GM21825 (cell line): ENCODE results near the gene LAMC2.
A peak's percentile ranks its signal among the peaks of the same experiment; 100 is the strongest.

Source experiments
- ATAC-seq: cut with Tn5 transposase; IDR thresholded peaks from one replicate; pipeline ENCODE4 v1.9.1; 2021; ENCODE audit warnings: mild to moderate bottlenecking, moderate library complexity; ENCODE audit not compliant: unreplicated experiment

The LAMC2 gene

DNA sequence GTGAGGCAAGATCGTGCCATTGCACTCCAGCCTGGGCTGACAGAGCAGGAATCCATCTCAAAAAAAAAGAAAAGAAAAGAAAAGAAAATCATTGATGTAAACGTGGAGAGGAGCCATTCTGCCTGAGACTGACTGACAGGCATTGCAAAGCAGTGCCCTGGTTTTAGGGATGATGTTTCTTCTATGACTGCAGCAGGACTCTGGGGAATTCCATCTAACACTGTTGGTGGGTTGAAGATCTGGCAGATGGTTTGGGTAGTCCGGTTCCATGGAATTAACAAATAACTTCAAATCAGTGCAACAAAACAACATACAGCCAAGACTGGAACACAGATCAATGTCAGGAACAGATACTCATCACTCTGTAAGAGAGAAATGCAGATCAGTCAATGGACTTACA is 17.8 kb upstream of the LAMC2 start:
- no peak for ATAC-seq

GRCh38 chr1:183173828-183174227 is 12.2 kb upstream of the LAMC2 start:
- no peak for ATAC-seq

GRCh38 chr1:183175631-183176030 is 10.4 kb upstream of the LAMC2 start:
- no peak for ATAC-seq

DNA sequence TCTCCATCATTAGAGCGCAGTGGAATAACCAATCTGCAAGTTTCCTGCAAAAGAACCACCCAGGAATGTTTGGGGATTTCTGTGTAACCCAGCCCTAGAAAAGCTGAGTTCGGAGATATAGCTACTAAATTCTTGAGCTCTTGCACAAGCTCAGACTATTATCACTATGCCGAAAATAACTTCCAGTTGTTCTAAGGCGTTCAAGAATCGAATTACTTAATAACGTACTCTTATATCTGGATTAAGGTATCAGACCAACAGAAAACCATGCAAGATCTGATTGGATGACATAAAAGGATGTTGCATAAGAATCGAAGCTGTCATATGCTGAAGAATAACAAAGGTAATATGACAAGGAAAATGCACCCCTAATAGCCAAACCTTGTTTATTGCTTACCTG is 7.5 kb upstream of the LAMC2 start:
- ATAC-seq, result no peak

GRCh38 chr1:183179033-183179432 is 7.0 kb upstream of the LAMC2 start:
- ATAC-seq, result no peak

DNA sequence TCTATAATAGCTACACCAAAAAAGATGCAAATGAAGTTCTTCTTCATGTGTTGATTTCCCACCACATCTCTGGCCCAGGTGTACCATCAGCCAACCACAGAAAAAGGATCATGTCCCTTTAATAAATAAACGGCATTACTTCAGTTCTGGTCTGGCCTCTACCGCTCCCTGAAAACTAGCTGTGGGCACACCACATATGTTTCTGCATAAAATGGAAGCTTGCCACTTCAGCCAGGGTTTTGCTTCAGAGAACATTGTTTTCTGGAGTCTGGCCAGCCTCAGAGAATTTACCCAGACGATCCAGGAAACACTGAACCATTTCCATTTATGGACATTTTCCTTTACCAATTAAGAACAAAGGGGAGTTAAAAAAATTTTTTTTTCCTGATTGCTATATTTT is 5.8 kb upstream of the LAMC2 start:
- ATAC-seq, result no peak

GRCh38 chr1:183180634-183181056 is 5.4 kb upstream of the LAMC2 start:
- ATAC-seq, result peak; percentile 80

DNA sequence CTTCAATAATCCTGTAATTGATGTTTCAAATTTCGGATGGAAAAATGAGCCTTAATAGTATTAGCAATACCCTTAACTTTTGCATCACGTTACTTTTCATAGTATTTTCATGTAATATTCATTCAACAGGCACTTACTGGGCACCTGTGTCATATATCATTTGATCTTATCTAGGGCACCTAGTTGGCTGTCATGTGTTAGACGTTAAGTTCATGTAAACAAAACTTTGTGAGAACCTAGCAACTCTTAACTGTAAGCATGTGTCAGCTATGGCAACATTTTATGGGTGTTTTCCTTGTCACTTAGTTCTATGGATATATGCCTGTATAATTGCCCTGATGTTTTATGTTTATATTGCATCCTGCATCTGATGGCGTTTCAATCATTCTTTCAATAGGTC is 777 bp downstream of the LAMC2 start:
- no peak for ATAC-seq

- ATAC-seq, result no peak
These were observed 2.2 kb downstream of the LAMC2 start for GRCh38 chr1:183188240-183188639.

DNA sequence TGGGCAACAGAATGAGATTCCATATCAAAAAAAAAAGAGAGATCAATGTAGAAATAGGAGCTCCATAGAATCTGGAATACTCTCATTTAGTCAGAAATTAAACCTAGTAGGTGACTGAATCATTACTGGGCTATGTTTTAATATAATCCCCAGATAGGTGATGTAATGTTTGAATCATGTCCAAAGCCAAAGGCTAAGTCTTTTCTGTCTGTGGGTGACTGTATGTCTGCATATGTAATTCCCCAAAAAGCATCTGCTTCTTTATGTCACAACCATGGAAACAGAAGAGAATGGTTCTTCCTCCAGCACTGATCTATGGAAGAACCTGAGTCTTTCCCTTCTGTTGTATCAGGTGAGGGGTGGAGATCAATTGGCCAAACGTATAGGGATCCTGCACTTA is 5.8 kb downstream of the LAMC2 start:
- no peak for ATAC-seq

DNA sequence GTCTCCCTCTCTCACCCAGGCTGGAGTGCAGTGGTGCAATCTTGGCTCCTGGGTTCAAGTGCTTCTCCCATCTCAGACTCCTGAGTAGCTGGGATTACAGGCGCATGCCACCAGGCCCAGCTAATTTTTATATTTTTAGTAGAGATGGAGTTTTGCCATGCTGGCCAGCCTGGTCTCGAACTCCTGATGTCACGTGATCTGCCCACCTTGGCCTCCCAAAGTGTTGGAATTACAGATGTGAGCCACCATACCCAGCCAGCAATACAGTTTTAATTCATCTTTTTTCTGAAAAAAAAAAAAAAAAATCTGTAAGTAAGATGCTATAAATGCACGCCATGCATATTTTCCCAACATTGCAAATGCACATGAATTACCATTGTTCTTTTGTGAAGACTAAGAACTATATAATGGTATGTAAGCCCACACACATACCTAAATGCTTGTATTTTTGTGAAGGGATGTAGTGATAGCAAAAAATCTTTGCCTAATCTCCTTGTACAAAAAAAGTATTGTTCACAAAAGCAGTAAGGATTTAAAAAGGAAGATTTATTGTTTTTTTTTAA is 8.0 kb downstream of the LAMC2 start:
- ATAC-seq, result no peak

DNA sequence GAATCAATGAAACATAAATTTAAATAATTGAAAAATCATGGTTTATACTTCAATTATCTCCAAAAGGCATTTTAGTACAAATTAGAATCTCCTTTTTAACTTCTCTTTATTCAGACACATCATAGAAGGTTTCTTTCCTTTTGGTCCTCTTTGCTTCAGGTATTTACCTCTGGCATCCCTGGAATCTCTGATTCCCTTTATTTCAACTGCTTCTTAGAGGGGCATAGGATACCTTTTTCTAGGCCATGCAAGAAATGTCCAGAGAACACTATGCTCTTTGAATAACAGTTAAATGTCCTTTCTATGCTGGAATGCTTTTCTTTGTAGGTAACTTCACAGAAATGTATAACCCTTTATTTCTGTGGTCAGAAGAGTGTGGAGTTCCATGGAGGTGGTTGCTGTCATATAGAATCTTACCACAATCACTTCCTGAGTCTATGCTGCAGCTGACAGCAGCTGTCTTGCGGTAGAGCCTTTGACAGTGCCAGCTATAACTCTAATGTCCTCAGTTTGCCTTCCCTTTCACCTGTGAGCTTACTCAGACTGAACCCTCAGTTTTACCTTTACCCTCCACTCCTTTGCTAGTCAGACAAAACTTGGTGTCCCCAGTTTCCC is 8.6 kb downstream of the LAMC2 start:
- ATAC-seq, result peak; percentile 98

DNA sequence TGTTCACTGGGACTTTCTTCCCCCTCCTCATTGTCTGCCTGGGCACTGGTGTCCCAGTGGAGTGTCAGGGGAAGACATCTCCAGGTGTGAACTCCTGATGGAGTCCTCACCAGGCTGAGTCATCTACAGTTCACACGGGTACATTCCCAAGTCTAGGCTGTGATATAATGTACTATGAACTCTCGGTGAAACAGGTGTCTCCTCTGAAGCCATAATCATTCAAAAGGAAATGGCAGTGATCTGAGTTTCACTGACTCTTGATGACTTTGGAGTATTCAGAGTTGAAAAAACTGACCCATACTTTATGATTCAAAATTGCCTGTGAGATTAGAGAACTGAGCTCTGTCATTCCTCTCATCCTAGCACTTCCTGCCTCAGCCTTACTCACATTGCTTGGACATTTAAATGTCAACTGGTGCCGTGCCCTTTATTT is 9.1 kb downstream of the LAMC2 start:
- peak; percentile 46 for ATAC-seq

DNA sequence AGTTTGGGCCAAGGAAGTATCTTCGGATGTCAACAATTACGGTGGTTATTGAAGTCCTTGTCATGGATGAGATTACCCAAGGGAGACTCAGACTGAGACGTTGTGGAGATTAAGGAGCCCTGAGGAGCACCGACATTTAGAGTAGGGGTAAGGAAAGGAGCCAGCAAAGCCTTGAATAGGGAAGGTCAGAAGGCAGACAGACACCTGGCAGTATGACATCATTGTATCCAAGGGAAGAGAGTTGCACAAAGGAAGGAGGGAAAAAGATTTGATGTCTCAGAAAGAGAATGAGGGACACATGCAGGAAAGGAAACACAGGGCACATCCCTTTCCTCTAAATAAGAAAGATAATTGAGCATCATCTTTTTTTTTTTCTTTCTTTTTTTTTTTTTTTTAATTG is 11.7 kb downstream of the LAMC2 start:
- ATAC-seq, result no peak

- ATAC-seq, result no peak
These were observed 12.4 kb downstream of the LAMC2 start for GRCh38 chr1:183198463-183198862.

- ATAC-seq, result no peak
These were observed 13.2 kb downstream of the LAMC2 start for GRCh38 chr1:183199304-183199703.

DNA sequence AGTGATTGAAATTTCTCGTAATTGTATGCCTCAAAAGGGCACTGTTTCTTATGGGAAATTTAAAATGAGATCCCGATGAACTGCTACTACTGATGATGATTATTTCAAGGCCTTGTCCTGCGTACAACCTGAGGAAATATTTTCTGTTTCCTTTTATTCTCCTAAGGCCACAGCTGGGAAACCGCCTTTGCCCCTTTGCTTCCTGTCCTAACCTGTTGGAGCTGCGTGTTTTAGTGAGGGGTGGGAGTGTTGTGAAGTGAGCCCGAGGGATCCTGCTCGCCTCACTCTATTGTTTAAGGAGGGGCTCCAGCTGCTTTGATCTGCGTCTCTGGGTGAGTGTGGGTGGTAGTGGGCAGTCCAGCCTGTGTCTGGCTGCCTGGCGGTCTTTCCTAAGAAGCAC is 14.4 kb downstream of the LAMC2 start:
- ATAC-seq, result no peak

GRCh38 chr1:183203094-183203493 is 17.0 kb downstream of the LAMC2 start:
- ATAC-seq, result no peak

DNA sequence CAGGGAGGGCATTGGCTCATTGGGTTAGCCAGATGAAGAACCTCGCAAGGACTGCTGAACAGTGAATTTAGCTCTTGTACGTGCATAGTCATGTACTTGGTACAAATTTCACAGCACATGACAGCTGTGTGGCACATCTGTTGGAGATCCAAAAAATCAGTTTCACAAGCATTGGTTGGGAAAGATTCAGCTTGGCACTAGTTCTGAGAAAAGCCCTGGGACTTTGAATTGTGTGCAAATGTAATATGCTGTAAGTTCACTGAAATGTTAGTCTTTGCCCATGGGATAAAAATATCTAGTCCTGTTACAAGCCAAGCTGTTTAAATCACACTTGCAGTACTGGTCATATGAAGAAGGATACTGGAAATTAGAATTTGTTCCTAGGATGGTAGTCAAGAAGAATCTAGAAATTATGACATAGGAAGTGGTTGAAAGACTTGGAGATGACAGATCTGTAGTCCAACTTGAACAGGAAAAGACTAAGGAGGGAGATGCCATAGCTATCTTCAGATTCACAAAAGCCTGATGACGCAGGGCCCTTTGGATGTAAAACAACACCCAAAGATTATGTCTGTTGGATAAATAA is 19.2 kb downstream of the LAMC2 start:
- ATAC-seq, result no peak

- no peak for ATAC-seq
These were observed 20.6 kb downstream of the LAMC2 start for GRCh38 chr1:183206538-183207122.

DNA sequence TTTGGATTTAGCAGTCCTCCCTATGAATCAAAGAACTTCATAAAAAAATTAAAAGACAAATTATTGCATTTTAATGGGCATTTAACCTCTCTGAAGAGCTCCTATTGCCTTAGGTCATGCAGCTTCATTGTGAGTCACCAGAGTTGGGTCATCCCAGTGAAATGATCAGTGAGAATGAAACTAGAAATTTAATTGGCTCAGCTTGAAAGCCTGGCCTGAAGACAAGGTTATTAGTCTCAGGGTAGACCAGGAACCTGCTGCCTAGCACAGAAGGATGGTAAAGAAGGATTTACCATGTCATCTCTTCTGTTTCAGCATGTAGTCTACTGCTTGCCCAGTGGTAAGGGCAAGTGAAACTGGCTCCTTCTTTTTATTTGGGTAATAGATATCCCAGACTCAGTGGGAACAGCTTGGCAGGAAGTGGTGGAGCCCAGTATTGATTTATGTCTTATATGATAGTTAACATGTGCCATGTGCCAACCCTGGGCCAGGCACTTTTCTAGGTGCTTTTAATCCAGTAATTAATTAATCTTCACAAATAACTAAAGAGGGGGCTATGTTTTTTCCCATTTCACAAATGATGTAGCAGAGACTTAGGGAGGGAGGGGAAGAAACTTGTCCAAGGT is 23.6 kb downstream of the LAMC2 start:
- peak; percentile 61 for ATAC-seq

GRCh38 chr1:183210681-183211080 is 24.6 kb downstream of the LAMC2 start:
- ATAC-seq, result no peak
